GM10847 (cell line): ENCODE data around the gene ABRAXAS1.

Experiments
- POLR2A ChIP-seq: IDR thresholded peaks from 2 replicates; pipeline ENCODE4 v1.6.1; 2011; ENCODE audit not compliant: insufficient read length; ENCODE audit errors: extremely low read depth

The ABRAXAS1 gene

GRCh38 chr4:83484500-83485461 is at the start of gene ABRAXAS1:
ABRAXAS1 (minus strand) TSS chr4:83485100; CDS start chr4:83485072, 28 bp downstream.
- TF ChIP-seq POLR2A = peak; percentile 83

DNA sequence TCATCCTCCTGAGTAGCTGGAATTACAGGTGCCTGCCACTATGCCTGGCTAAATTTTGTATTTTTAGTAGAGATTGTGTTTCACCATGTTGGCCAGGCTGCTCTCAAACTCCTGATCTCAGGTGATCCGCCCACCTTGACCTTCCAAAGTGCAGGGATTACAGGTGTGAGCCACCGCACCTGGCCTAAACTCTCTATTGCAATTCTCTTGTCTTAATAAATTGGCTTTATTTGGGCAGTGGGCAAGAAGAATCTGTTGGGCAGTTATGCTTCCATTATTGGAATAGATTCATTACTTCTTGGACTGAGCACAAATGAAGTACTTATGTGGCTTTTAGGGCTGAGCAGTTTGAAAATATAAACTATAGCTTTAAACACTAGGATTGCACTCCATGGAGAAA is 42.8 kb upstream of the ABRAXAS1 start:
- TF ChIP-seq POLR2A = no peak

DNA sequence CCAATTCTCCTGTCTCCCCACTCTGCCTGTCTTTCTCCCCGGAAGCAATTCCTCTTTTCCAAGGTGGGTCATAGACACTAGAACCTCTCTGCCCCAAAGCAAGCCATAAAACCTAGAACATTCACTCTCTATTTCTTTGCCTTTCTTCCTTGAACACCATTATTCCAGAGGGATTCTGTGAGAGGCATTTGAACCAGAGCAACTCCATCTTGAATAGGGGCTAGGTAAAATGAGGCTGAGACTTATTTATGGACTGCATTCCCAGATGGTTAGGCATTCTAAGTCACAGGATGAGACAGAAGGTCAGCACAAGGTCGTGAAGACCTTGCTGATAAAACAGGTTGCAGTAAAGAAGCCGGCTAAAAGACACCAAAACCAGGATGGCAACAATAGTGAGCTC is 37.3 kb upstream of the ABRAXAS1 start:
- no peak for TF ChIP-seq POLR2A

DNA sequence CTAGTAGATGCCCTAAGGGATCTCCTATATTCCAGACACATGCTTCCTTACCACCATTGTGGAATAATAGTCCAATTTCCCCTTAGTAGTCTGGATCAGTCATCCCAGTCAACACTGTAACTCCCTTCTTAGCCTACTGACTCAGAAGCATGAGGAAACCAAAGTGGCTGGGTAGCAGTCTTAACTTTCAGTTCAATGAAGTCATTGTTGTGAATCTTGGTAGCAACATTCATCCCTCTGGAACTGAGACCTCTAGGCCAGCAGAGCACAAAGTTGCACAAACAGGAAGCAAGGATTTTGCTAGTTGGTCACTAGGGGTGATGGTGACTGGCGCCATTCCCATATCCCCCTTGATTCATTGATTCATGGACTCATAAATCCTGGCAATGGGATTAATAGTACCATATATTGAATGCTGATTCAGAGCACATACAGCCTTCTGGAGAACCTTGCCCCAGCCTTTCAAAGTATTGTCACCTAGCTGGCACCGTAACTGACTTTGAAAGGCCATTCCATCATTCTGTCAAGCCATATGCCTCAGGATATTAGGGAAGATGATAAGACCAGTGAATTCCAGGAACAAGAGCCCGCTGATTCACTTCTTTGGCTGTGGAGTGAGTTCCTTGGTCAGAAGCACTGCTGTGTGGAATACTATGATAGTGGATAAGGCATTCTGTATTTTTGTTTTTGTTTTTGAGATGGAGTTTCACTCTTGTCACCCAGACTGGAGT is 31.3 kb upstream of the ABRAXAS1 start:
- no peak for TF ChIP-seq POLR2A

DNA sequence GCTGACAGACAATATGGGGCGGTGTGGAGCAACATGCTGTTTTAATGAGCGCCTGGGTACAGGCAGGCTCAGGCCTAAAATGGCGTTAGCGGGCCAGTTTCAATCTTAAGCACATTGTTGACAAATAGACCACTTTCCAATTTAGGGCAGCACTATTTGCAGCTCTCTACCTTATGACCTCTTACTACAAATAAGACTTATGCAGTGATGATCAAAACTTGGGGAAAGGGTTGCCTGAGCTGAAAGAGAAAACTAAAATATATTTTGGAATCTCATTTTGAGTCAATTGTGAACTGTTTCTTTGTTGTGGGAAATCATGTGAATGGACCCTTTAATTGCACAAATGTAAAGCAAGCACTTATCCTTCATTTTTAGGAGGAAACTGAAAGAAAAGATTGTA is 25.5 kb upstream of the ABRAXAS1 start:
- no peak for TF ChIP-seq POLR2A

GRCh38 chr4:83504996-83505395 is 20.1 kb upstream of the ABRAXAS1 start:
- no peak for TF ChIP-seq POLR2A

DNA sequence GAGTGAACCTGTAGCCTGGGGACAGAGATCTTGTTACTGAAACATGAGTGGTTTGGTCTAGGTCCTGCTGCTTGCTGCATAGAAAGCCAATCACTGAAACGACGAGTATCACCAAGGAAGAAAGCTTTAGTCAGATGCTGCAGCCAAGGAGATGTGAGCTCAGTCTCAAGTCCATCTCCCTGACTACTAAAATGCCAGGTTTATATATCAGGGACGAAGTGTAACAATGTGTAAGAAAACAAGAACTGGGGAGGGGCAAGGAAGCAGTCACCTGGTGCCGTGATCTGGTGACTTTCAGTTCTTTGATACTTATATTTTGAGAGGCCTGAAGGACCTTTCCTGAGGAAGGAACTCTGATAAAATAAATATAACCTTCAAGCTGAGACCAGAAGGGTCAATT is 19.6 kb upstream of the ABRAXAS1 start:
- no peak for TF ChIP-seq POLR2A

DNA sequence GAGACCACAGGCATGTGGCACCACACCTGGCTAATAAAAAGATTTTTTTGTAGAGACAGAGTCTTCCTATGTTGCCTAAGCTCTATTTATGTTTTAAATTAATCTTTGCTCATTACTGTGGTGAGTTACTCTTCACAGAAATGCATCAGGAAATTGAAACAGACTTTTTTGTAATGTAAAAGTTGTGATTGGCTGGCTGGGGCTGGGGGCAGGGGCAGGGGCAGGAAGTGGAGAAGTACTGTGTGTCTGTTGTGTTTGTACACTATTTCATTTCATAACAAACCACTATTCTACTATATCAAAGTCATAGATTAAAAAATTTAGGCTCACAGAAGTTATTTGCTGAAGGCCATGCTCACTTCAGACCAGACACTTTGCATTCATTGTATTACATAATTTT is 19.1 kb upstream of the ABRAXAS1 start:
- TF ChIP-seq POLR2A = no peak

DNA sequence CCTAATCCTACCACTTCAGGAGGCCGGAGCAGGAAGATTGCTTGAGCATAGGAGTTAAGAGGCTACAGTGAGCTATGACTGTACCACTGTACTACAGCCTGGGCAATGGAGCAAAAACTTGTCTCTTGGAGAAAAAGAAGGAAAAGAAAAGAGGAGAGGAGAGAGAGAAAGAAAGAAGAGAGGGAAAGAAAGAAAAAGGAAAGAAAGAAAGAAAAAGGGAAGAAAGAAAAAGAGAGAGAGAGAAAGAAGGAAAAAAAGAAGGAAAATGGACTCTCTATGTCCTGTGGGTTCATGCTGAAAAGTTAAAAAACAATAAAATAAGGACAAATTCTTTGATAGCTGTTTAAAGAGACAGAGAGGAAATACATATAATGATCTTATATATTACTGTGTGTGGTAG is 13.3 kb upstream of the ABRAXAS1 start:
- TF ChIP-seq POLR2A = no peak

DNA sequence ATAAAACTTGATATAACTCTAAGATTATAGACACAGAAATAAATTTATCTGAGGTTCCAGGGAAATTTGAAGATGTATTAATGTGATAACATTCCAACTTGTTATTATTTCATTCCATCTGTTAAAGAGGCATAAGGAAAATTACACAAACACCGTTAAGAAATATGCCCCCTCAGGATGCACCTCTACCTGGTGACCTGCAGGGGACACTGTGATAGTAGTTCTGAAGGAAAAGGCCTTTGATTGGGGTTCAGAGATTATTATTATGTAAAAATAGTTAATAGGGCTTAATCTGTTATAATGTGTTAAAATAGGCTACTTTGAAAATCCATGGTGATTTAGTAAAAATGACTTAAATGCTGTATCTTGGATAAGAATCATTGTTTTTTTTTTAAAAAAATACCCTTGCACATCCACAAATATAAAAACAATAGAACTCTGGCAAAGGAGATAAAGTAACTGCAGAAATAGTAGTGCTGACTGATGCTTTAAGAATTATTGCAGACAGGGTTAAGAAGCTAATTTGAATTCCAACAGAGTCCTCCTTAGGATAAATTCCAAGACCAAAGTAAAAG is 6.1 kb upstream of the ABRAXAS1 start:
- TF ChIP-seq POLR2A = no peak

- TF ChIP-seq POLR2A = no peak
These were observed 4.9 kb upstream of the ABRAXAS1 start for GRCh38 chr4:83489711-83490326.

DNA sequence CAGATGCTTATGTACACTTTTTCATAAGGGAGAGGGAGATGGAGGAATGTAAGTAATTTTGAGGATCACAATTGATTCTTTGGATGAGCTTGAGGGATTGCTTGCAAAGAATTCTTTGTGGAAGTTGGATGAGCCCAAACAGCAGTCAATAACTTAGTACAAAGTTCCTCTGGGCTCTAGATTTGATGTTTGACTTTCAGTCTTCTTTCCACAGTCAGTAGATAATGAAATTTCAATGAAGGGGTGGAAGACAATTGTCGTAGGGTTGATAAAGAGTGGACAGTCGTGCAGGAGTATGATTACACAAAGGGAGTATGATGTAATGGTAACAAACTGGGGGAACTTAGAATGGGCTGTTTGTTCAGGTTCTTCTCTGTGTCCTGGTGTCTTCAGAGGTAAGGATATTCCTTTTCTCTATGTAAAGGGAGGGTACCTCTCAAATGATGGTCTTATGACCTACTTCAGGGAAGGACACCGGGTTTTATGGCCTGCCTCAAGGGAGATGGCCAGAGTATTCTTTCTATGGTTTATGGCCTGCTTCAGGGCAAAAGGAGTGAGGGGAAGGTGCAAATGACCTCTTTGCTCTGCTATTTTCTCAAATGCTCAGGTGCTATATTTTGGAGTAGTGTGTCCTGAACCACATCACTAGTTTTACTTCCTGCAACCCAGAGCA is 1.7 kb upstream of the ABRAXAS1 start:
- no peak for TF ChIP-seq POLR2A

DNA sequence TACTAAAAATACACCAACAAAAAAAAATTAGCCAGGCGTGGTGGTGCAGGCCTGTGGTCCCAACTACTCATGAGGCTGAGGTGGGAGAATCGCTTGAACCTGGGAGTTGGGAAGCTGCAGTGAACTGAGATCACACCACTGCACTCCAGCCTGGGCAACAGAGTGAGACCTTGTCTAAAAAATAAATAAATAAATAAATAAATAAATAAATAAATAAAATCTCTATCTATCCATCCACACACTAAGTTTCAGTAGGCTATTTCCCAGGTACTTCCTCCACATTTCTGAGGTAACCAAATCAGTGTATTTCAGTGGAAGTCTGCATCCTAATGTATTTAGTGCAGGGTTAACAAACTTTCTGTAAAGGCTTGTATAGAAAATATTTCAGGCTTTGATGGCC is 10.9 kb downstream of the ABRAXAS1 start:
- TF ChIP-seq POLR2A = no peak

DNA sequence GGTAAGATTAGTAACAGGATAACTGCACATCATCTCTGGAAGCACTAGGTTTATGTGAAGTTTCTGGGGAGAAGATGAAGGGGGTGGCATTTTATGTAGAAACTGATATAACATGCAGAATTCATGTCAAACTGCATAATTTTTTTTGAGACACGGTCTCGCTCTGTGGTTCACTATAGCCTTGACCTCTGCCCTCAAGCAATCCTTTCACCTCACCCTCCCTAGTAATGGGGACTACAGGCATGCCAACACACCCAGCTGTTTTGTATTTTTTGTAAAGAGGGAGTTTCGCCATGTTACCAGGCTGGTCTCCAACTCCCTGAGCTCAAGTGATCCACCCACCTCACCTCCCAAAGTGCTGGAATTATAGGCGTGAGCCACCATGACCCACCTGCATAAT is 11.5 kb downstream of the ABRAXAS1 start:
- TF ChIP-seq POLR2A = no peak

DNA sequence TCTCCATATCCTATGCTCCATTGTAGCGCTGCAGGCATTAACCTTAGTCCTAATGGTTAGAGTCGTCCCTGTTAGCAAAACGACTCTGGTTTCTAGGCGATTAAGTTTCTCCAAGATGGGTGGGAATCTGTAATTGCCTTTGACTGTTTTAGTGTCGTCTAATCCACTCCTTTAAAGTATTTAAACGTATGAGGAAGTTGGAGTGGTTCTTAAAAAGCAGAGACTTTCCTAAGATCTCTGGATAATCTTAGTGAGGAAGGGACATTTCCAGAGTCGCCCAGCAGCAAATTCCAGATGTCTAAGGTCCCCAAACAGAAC is 28.8 kb downstream of the ABRAXAS1 start:
- TF ChIP-seq POLR2A = no peak

- peak; percentile 77 for TF ChIP-seq POLR2A
These were observed 29.4 kb downstream of the ABRAXAS1 start, which contains the start of the genes HELQ and MRPS18C for GRCh38 chr4:83455281-83456183. HELQ (minus strand) TSS chr4:83455823; CDS start chr4:83455693, 130 bp downstream. MRPS18C (plus strand) TSS chr4:83456058; CDS start chr4:83456078, 20 bp downstream.
